COR-L47 (cell line): Measurements from ENCODE around the gene KRT10.

Source experiments
- DNase-seq: peaks from one replicate; lab custom pipeline; 2025; lab: John Stamatoyannopoulos, UW

Gene KRT10

DNA sequence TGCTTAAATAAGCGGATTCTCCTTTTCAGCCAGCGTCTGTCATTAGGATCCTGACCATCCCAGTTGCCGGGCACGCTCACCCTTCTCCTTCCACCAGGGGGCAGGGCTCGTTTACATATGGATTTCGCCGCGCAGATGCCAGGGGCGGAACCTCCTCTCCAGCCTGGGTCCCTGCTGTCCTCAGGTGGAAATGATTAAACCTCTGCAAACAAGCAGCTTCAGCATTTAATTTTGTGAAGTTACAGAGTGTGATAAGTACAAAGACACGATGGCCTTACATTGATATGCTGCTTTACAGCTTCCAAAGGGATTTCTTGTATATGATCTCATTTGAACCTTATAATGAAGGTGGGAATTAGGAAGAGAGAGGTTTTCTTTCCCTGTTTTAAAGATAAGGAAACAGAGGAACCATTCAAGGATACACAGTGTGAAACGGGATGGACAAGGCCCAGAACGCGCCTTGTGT, 18.8 kb downstream of the KRT10 start:
- peak; percentile 86 for DNase-seq

DNA sequence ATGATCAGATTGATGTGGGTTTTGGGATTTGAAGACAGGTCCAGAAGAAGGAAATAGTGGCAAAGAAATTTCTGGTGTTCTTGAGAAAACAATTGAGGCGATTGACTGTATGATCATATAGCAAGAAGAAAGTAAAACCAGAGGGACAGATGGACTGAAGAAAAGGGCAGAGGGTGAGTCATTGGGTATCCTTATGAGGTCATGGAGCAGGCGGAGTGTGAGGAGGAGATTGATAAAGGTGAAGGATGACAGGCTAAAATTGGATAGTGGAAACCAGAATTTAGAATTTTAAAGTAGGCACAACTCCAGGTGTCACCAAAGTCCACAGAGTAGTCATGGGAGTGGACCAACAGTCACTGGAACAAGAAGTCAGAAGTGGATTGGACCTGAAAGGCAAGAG, 21.3 kb downstream of the KRT10 start:
- no peak for DNase-seq

- DNase-seq, result no peak
Observed at GRCh38 chr17:40800381-40800780, 22.0 kb downstream of the KRT10 start.

GRCh38 chr17:40799859-40800258, 22.6 kb downstream of the KRT10 start, which contains the start of gene KRT28:
KRT28 (minus strand) TSS chr17:40799959; CDS start chr17:40799893, 66 bp downstream.
- DNase-seq, result no peak

DNA sequence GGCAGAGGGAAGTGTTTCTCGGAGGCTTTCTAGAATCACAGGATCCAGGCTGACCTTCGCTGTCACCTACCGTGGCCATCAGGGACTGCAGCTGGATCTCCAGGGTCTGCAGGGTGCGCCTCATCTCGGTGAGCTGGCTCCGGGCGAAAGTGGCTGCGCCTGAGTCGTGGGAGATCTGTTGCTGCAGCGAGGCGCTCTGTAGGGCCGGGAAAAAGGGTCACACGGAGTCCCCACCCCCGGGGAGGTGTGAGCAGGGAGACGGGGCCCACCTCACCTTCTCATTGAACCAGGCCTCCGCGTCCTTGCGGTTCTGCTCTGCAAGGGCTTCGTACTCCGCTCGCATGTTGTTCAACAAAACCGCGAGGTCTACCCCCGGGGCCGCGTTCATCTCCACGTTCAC, 25.6 kb downstream of the KRT10 start:
- DNase-seq, result no peak

GRCh38 chr17:40795019-40795667, 27.3 kb downstream of the KRT10 start:
- no peak for DNase-seq

- no peak for DNase-seq
Observed at GRCh38 chr17:40794466-40794865, 27.9 kb downstream of the KRT10 start.

- no peak for DNase-seq
Observed at GRCh38 chr17:40793832-40794231, 28.6 kb downstream of the KRT10 start.

- DNase-seq, result no peak
Observed at GRCh38 chr17:40791787-40792436, 30.5 kb downstream of the KRT10 start.

GRCh38 chr17:40791111-40791510, 31.3 kb downstream of the KRT10 start:
- no peak for DNase-seq

DNA sequence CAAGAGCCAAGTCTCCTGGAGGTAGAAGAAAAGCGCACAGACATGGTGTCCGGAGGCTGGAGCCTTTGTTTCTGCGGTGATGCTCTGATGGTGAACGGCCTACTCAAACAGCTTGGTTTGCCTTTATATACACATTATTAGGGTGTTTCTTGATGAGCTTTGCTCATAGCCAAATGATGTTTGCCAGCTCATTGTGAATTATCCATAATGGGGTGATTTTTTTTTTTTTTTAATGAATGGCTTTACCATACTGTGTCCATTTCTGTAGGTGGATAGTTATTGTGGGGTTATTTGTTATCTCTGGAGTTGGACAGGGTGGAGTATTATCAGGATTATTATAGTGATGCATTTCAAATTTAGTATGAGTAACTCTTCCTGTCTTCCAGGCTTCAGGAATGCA, 40.0 kb downstream of the KRT10 start, which contains the start of gene KRT27:
KRT27 (minus strand) TSS at position 101 of the 400 bp plus-strand sequence; CDS start at position 44, 57 bp downstream.
- no peak for DNase-seq

DNA sequence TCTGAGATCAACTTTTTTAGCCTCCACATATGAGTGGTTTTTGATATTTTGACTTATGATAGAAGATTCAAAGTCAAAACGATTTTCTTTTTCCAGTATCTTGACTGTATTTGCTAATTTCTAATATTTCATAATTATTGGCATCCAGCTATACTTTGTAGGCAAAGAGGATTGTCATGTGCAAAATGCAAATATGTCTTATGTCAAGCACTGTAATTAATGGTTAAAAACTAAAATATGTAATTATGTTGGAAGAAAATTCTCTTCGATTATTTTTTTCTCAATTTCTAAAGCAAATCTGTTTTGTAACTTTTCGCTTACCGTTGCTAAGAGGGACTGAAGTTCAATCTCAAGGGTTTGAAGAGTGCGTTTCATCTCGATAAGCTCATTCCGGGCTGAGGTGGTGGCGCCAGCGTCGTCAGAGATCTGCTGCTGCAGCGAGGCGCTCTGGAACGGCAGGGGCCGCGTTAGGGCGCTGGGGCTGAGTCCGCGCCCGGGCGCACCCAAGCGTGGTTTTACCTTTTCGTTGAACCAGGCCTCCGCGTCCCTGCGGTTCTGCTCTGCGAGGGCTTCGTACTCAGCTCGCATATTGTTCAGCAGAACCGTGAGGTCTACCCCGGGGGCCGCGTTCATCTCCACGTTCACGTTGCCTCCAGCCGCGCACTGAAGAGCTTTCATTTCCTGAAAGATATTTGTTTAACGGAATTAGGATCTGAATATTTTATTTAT, 43.1 kb downstream of the KRT10 start:
- DNase-seq, result no peak

GRCh38 chr17:40778461-40778860, 44.0 kb downstream of the KRT10 start:
- DNase-seq, result no peak

- no peak for DNase-seq
Observed at GRCh38 chr17:40777971-40778370, 44.4 kb downstream of the KRT10 start.

- peak; percentile 54 for DNase-seq
Observed at GRCh38 chr17:40777459-40777858, 45.0 kb downstream of the KRT10 start.

DNA sequence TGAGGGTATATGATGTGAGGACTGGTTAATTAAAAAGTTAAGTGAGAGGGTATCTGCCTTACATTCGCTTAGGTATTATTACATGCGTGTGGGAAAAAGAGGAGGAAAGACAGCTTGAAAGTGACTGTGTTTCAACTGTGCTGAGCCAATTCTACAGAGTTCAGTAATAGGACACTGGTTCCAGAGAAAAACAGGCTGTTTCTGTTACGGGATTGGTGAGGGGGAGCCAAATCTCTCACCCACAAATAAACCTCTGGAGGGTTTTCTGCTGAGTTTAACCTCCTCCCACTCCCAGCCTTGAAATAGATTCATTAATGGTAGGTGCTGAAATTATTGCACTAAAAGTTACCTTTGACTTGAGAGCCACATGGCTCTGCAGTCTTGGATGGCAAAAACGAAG, 46.5 kb downstream of the KRT10 start:
- no peak for DNase-seq

GRCh38 chr17:40772101-40772500, 50.3 kb downstream of the KRT10 start, which contains the start of gene KRT26:
KRT26 (minus strand) TSS chr17:40772201; CDS start chr17:40772113, 88 bp downstream.
- no peak for DNase-seq
